Ramos (cell line): ENCODE data around the gene BEX2.
"Not testable (repeated sequence)": the region's sequence is repeated elsewhere in the genome, so short reads cannot be mapped to it uniquely, and the experiment has no call there.

ENCODE experiments used
- in situ Hi-C: fragments of 300-500 bp; cut with MboI; formaldehyde crosslinking; loops from one replicate; pipeline ENCODE4 v1.14.3; 2022; ENCODE audit warnings: low sequenced_read_pairs; ENCODE audit not compliant: unreplicated experiment

The BEX2 gene

GRCh38 chrX:103310555-103311398, at the start of gene BEX2:
TSS of gene BEX2 (minus strand) at chrX:103310990. CDS start at chrX:103309976, 1,014 bp downstream.
- in situ Hi-C loops: no loop called here

DNA sequence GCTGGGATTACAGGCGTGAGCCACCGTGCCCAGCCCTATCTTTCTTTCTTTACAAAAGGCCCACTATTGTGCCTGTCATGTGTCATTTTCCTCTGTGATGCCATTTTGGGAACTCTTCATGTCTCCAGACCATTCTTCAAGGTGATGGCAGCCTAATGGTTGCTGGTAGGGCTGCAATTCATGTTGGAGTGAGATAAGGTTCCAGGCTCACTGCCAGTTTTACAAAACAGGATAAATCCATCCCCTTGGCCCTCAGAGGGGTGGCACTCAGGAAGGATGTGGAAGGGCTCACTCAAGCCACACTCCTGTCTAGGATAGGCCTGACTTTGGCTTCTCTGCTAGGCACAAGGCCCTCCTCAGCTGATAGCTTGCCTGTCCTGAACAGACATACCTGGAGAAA, 49.3 kb upstream of the BEX2 start:
- in situ Hi-C loops: no loop called here

- in situ Hi-C loops: not testable (repeated sequence)
Measured at GRCh38 chrX:103359605-103360004, 48.8 kb upstream of the BEX2 start.

GRCh38 chrX:103357871-103358270, 47.1 kb upstream of the BEX2 start:
- in situ Hi-C loops: no loop called here

DNA sequence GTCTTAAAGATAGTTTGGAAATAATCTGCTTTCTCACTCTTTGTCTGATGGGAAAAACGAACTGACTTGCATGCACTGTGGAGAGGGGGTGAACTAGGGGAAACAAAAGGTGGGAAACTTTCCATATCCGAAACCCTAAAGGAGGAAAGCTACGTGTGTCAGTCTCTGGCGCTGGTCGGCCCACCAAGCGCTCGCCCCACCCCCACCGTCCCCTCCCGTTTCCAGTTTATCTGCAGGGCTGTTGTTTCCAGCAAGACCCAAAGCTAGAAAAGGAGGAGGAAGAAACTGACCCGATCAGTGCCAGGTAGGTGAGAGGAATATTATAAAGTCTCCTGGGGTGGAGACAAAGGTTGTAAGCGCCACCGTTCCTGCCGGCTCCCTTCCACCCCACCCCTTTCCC, 46.1 kb upstream of the BEX2 start:
- in situ Hi-C loops: no loop called here

GRCh38 chrX:103356130-103356798, 45.5 kb upstream of the BEX2 start, which contains the start of gene TCEAL9:
TSS of gene TCEAL9 (plus strand) at chrX:103356506. CDS start at chrX:103357685, 1,179 bp downstream.
- in situ Hi-C loops: no loop called here

GRCh38 chrX:103347682-103348397, 37.0 kb upstream of the BEX2 start:
- in situ Hi-C loops: no loop called here

- in situ Hi-C loops: no loop called here
Measured at GRCh38 chrX:103344606-103345005, 33.8 kb upstream of the BEX2 start.

DNA sequence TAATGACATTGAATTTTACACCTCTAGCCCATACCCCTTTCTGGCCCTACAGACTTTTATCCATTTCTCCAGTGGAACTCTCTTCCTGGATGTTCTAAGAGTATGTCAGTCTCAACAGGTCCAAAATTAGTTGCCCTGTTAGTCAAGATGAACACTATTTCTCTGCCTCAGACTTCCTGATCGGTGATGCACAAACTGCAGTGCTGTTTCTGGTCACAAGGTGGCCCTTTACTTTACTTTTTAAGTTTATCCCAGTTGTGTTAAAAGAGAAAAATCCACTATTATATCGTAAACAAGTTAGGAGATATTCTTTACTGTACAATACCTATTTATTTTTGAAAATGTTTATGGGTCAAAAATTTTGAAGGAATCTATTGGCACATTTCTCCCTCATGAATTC, 32.3 kb upstream of the BEX2 start:
- in situ Hi-C loops: no loop called here

GRCh38 chrX:103338663-103339062, 27.9 kb upstream of the BEX2 start:
- in situ Hi-C loops: no loop called here

DNA sequence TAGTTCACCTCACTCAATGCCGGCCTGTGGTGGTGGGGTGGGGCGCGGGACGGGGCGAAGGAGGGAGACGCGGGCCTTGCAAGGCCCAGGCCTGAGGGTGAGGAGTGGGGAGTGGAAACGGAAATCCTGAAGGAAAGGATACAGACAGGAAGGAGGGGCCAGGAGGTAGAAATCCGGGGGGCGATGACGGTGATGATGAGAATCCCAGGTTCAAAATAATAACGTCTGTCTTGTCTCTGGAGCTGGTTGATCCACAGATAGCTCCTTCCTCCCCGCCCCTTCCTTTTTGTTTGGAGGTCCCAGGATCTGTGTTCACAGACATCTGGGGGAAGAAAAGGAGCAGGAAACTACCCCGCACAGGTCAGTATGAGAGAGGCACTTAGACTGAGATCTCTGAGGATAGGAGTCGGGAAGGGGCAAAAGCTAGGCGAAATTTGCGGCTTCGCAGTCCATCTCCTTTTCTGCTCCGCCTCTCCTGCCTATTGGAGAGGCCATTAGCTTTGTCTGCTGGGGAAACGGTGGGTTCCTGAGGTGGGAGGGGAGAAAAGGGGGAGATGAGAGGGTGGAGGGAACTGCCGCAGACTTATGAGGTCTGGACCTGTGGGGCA, 20.0 kb upstream of the BEX2 start:
- in situ Hi-C loops: no loop called here

DNA sequence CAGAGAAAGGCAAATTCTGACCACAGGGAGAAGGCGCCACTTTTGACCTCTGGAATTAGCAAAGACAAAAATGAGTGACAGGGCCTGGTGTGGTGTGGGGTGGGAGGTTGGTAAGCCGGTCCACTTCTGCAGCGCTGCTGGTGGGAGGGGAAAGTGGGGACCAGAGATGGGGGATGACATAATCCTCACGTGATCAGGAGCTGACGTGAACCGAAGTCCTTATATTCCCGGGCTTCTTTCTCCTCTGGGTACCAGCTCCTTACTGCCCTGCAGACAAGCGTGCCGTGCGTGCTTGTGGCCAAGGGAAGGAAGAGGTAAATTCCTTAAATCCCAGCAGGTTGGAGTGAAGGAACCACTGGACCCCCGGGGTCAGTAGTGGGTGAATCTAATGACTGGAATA, 19.2 kb upstream of the BEX2 start, which contains the start of gene TCEAL7:
TSS of gene TCEAL7 (plus strand) at position 249 of the 400 bp plus-strand sequence. CDS start 1,165 bp downstream, outside the sequence.
- in situ Hi-C loops: no loop called here

GRCh38 chrX:103311399-103311780, 600 bp upstream of the BEX2 start:
- in situ Hi-C loops: no loop called here

DNA sequence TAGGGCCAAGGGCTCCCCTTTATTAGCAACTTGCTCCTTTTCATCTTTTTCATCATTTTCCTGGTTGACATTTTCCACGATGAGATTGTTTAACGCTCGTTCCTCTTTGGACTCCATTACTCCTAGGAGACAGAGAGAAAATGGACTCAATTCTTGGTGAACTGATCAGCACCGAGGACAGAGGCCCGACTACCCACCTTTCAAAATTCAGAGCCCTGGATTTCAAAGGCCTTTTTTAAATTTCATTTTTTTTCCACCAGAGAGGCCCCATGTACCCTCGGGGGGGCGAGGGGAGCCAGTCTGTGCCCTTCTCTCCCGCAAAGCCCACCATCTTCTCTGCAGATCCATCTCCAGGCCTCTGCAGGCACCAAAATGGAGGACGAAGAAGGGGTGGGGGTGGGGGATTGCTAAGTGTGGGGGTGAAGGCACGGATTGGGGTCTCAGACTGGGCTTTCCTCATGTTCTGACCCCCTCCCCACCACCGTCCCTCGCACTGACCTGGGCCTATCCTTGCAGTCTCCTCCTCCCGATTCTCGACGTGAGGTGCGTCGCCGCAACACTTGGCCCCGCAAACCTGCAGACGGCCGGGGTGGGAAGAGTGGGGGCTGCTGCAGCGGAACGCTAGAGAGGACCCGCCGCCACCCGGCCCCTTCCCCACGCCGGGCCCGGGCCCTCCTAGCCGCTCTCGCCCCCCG, 783 bp downstream of the BEX2 start:
- in situ Hi-C loops: no loop called here

GRCh38 chrX:103305666-103306065, 5.1 kb downstream of the BEX2 start:
- in situ Hi-C loops: not testable (repeated sequence)

DNA sequence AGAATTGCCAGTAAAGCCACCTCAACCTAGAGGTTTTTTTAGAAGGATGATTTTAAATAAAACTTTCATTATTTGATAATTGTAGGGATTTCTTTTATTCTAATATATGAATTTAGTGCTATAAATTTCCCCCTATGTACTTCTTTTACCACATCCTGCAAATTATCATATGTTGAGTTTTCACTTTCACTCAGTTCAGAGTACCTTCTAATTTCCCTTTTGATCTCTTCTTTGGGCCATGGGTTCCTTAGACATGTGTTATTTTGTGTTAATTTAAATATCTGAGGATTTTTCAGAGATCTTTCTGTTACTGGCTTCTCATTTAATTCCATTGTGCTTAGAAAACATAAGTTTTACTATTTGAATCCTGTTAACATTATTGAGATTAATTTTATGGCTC, 6.1 kb downstream of the BEX2 start:
- in situ Hi-C loops: no loop called here

GRCh38 chrX:103293118-103293517, 17.7 kb downstream of the BEX2 start:
- in situ Hi-C loops: no loop called here

DNA sequence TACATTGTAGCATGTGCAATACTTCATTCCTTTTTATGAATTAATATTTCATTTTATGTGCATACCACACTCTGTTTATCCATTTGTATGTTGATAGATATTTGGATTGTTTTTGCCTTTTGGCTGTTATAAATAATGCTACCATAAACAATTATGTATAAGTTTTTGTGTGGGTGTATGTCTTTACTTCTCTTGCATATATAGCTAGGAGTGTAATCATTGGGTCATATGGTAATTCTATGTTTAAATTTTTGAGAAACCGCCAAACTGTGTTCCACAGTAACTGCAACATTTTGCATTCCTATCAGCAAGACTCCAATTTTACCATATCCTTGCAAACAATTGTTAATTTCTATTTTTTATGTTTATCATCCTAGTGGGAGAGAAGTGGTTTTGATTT, 31.2 kb downstream of the BEX2 start:
- in situ Hi-C loops: no loop called here

DNA sequence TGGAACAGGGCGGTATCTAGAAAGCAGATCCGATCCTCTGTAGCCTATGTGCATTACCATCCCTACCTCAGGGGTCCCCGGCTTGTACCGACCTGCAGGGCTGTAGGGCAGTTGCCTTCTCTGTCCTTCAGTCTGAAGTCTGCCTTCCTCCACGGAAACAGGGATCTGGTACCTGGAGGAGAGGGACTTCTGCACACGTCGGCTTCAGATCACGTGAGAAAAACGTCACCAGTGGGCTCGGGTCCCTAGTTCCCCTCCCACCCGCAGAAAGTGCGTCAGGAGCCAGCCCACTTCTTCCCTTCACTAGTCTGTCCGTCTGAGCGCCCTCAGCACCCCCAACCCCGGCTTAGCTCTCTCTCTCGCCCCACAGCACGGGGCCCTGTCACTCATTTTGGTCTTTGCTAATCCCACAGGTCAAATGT, 34.2 kb downstream of the BEX2 start, which contains the start of gene TCEAL5:
TSS of gene TCEAL5 (minus strand) at position 170 of the 422 bp plus-strand sequence. CDS start 2,187 bp downstream, outside the sequence.
- in situ Hi-C loops: no loop called here
